LoVo (cell line): Measurements from ENCODE around the gene WNT3A.

Source experiments
- DNase-seq: peaks from one replicate; pipeline ENCODE4 v3.0.0-alpha.2; 2016; ENCODE audit warnings: low spot score

The WNT3A gene

DNA sequence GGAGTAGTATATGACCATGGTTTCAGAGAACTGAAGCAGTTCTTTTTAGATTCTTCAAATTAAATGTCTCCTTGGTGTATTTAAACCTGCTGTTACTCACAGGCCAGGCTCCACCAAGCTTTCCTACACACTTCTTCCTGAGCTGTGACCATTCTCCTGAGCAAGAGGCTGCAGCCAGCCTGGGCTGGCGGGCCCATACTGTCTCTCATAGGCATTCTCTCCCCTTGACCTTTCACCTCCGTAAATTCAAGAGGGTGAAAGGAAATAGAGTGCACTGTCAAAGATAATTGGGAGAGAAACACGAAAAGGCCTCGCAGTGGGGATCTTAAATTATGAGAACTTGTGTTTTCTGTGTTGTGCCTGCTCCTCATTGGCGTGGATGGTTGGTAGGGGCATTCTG is 78.0 kb downstream of the WNT3A start:
- DNase-seq, result no peak

DNA sequence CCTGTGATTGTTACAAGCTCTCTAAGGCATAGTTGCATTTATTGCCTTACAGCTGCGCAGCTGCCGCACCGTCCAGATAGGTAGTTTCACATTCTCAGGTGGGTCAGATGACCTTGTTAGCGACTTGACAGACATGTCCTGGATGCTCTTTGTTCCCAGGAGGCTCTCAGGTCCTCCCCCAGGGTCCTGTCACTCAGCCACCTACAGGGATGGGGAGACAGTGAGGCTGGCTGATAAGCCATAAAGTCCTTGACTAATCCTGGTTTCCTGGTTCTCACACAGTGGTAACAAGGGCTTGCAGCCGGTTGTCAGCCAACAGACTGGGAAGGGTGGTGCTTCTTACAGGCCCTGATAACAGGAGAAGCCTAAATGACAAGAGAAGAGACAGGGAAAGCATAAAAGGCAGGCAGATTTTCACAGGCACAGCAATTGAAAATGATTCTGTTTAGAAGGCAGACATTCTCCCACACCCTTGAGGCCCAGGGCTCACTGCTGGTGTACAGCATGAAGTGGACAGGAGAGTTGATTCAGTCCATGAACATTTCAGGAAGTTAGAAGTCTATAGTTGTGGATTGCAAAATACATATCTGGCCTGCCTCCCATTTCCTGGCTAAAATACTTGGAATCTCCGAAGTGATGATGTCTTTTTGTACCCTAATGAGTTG is 78.6 kb downstream of the WNT3A start:
- no peak for DNase-seq

DNA sequence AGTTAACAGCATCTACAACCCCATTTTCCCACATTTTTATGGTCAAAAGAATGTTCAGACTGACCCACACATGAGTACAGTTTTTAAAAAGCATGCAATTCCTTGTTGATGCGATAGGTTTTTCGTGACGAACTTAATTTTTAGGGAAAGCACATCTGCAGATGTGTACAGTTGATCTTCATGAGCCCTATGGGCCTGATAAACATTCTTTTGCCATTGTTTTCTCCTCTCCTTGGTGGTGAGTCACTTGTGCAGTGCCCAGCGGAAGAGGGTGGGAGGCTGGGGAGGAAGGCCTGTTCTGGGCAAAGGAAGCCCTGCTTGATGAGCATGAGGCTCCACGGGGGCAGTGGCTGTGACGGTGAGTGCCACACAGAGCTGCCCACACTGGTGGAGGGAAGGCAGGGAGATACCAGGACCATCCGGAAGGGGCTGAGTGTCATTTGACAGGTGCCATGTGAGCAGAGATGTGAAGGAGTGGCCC is 81.0 kb downstream of the WNT3A start:
- no peak for DNase-seq

DNA sequence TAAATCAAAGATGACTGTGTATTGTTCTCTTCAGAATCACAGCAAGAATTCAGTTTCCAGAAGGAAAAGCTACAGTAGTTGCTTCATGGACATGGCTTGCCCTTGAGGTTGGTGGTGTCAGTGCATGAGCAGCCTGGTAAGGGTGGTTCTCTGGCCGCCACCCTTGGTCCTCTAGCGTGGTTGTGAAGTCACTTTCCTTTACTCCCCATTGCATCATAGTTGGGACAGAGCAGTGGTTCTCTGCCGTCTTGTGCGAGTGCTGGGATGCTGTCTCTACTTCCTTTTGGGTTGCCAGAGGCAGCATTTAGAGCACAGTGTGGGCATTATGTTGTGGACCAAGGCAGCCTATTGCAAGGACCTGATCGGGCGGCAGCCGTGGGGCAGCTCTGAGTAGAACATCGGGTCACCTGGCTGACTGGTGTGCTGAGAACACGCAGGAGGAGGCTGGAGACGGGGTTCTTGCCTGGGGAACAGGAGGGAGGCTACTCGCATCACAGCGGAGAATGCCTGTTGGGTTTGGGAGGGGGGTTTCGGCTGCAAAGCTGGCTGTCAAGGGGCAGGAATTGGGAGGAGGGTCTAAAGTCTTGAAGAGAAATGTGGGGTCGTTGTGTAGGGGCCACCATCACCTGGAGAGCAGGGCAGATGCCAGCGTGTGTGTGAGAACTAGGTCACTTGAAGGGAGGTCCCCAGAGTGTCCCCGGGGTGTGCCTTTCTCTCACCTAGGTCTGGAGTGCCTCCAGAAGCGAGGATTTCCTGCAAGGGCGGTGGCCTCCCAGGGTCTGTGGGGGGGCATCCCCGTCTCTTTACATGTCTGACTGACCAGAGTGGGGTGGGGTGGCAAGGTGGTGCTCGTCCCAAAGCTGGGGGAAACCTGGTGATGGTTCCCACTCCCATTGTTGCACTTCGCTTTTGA is 82.0 kb downstream of the WNT3A start:
- DNase-seq, result no peak

DNA sequence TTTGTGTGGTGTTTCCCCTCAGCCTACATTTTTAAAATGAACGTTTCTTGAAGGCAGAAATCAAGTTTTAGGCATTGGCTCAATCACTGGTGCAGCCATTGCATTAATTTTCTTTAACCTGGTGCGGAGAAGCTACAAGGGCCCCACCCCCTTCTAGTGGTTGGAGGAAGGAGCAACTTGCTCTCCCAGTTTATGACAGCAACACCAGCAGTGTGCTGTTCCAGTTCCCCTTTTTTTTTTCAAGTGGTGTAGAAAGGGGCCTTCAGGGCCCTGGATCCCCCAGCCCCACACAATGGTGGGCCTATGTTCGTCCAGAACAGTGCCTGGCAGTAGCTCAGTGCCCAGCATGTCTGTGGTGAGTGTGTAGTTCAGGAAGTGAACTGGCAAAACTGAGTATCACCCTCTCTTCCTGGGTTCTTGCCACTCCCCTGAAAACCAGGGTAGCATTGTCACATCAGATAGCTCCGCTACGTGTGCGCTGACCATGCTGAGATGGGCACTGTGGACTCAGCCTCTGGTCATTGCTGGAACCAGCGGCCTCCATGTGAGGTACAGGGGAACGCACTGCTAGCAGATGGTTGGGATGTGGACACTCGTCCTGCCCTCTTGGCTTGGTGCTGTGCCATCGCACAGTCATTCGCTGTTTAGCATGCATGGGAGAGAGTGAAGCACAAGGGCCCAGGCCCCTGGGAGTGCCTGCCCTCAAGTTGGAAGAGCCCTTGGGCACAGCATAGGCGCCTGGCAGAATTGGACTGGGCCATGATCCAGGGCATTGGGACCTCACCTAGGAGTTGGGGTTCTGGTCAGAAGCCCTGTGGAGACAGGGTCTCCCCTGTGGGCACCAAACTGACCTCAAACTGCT is 83.0 kb downstream of the WNT3A start:
- DNase-seq, result no peak

DNA sequence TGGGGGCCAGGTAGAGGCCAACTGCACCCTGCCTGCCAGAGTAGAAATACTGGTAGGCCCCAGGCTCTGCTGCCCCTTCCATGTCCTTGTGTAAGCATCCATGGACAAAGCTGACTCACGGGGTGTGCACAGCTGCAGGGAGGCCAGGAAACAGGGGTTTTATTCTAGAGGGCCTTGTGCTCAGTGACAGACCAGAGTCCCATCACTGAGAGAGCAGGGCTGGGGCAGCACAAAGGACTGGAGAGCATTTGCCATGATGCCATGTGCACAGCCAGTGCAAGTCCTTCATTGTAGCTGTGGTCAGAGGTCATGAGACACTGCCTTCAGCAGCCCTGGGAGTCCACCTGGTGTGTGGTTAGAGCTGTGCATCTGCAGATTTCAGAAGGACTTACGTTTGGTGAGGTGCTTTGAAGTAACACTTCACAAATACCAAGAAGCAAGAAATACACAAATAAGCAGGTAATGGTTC is 83.8 kb downstream of the WNT3A start:
- DNase-seq, result no peak

DNA sequence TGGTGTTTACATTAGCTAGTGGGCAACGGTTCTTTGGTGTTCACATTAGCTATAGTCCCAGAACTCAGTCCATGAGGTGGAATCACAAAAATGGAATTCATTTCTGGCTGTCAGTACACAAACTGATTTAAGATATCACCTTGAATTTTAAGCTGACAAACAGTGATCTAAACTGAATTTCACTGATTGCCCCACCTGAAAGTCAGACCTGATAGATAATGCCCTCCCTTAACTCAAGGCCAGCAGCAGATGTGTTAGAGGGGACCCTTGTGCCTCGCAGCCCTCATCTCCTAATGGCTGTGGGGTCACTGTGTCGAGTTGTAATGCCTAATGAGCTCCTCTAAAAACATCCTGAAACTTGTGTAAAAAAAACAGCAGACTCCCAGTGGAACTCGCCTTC is 84.3 kb downstream of the WNT3A start:
- DNase-seq, result no peak

DNA sequence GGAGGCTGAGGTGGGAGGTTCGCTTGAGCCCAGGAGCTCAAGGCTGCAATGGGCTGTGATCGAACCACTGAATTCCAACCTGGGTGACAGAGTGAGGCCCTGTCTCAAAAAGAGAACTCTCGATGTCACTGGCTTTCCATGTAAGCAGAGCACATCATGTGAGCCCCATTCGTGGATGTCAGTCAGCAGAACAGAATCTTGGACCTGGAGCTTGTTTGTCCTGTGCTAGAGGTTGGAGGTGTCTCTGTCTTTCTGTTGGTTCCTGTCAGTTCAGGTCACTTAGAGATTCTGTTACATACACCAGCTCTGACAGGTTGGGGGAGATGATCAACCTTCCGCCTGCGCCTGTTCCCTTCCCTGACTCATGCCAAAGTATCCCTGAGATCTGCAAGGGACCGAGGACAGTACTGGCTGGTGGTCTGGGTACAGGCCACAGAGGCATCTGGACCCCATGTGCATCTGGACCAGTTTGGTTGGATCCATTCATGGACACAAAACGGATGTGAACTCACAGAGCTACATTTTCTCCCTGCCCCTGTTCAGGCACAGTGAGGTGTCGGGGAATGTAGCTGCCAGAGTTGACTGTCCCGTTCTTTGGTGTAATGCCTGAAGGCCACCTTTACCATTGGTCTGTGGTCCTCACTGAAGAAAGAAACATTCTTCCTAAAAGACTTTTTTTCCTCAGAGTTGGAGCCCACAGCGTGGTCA is 85.7 kb downstream of the WNT3A start:
- no peak for DNase-seq

DNA sequence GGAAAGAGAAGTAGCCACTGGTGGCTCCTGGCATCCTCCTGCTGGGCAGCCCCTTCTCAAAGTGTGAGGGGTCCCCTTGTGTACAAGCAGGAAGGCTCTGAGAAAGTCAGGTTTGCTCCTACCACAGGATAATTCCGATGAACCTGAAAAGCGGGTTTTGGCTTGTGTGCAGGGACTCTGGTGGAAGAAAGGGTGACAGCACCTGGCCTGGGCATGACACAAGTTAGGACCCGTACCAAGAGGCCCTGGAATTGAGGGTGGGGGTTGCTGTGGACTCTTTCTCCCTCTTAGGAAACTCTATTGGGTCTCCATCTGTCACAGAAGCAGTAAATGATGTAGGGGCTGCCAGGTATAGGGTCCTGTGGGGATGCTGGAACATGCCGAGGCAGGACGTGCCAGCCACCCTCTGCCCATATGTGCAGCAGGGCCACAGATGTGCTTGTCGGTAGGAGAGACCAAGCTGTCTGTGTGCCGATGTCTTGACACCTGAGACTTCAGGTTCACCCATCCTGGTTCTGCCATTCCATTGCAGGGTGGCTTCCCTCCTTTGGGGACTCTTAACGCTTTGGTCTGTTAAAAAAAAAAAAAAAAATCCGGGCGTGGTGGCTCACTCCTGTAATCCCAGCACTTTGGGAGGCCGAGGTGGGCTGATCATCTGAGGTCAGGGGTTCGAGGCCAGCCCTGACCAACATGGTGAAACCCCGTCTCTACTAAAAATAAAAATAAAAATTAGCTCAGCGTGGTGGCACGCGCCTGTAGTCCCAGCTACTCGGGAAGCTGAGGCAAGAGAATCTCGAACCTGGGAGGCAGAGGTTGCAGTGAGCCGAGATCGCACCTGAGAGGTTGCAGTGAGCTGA is 86.5 kb downstream of the WNT3A start:
- DNase-seq, result no peak

DNA sequence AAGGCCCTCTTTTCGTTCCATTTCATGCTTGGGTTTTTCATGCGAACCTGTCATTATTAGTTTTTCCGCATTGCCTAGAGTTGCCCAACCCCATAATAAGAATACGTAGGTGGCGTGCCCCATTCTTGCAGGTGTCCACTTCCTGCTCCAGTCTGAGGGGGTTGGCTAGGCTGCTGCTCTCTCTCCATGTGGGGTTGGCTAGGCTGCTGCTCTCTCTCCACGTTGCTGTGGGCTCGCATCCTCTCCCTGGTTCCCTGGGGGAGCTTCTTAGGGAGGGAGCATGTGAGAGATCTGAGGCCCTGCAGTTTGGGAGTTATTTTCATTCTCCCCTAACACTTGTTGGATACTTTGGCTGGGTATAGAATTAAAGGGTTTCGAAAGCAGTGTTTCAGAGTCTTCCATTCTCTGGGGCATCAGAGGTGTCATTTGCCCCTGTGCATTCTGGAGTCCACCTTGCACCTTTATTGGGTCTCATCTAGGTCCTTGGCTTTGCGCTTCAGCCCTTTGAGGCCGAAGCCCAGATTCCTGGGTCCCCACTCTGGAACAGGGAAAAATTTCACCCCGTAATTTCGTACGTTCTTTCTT is 87.7 kb downstream of the WNT3A start:
- no peak for DNase-seq

DNA sequence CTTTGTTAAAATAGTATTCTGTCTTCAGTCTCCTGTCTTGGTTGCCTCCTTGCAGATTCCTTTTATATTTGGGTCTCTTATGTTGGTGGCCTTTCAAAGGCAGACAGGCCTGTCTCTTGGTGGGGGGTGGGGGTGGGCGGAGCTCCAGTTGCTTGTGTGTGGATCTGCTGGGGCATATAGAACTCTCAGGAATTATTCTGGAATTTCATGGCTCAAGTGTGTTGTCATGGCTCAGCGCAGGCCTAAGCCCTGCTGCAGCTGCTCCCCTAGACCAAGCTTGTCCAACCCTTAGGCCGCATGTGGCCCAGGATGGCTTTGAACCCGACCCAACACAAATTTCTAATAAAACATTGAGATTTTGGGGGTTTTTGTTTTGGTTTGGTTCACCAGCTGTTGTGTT is 88.4 kb downstream of the WNT3A start:
- no peak for DNase-seq

DNA sequence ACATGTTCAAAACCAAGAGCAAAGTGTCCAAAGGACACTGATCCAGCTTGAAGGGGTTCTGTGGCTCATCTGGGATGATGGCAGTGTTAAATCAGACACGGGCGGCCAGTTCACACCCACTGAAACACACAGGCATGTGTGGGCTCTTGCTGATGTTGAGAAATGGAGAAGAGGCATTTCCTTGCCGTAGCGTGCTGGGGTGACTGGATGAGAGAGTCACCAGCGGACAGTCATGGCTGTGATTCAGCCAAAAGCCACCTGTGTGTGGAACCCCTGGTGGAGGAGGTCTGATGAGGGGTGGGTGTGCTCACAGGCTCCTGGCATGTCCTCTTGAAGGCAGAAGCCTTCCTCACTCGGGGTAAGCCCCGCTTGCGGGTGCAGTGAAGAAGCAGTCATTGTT is 89.1 kb downstream of the WNT3A start:
- no peak for DNase-seq

DNA sequence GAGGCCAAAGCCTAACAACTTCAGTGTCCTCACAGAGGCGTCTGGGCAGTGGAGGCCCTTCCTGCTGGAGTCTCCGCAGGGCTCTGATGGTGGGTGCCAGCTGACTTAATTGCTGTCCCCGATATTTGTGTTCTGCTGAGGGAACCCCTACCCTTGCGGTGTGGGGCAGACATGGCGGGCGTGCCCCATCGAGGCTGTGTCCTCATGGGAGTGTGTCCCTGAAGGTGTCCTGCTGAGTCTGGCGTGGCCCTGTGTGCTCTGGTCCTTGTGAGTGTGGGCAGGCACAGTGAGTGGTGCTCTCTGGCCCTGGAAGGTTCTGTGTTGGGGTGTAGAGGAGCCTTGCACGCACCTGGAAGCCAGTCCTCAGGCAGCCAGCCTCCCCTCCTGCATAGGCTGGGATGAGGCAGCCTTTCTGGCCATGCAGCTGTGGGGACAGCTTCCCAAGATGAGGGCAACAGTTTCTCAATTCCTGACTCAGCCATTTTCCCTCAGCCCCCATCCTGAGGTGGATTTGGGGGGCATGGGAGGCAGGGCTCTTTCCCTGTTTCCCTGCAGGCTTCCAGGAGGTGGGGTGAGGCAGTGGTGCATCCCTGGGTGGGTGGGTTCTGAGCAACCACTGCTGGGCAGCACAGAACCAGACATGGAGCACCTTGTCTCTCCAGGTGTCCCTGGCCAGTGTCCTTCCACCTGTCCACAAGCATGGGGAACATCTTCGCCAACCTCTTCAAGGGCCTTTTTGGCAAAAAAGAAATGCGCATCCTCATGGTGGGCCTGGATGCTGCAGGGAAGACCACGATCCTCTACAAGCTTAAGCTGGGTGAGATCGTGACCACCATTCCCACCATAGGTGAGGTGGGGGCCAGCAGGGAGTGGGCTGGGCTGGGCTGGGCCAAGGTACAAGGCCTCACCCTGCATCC is 89.9 kb downstream of the WNT3A start:
- no peak for DNase-seq

DNA sequence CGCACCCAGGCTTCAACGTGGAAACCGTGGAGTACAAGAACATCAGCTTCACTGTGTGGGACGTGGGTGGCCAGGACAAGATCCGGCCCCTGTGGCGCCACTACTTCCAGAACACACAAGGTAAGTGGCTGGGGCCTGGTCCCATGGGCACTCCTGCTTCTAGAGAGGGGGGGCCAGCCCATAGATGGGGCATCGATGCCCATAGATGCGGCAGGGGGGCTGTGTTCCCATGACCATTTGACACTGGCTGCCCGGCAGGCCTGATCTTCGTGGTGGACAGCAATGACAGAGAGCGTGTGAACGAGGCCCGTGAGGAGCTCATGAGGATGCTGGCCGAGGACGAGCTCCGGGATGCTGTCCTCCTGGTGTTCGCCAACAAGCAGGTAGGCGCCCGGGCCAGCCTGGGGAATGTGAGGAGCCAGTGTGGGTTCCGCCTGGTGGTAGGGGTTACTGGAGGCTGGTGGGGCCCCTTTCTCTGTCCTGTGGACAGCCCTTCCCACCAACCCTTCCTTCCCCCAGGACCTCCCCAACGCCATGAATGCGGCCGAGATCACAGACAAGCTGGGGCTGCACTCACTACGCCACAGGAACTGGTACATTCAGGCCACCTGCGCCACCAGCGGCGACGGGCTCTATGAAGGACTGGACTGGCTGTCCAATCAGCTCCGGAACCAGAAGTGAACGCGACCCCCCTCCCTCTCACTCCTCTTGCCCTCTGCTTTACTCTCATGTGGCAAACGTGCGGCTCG is 90.7 kb downstream of the WNT3A start:
- no peak for DNase-seq

DNA sequence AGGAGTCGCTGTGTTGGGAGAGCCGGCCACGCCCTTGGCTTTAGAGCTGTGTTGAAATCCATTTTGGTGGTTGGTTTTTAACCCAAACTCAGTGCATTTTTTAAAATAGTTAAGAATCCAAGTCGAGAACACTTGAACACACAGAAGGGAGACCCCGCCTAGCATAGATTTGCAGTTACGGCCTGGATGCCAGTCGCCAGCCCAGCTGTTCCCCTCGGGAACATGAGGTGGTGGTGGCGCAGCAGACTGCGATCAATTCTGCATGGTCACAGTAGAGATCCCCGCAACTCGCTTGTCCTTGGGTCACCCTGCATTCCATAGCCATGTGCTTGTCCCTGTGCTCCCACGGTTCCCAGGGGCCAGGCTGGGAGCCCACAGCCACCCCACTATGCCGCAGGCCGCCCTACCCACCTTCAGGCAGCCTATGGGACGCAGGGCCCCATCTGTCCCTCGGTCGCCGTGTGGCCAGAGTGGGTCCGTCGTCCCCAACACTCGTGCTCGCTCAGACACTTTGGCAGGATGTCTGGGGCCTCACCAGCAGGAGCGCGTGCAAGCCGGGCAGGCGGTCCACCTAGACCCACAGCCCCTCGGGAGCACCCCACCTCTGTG is 91.6 kb downstream of the WNT3A start:
- no peak for DNase-seq

DNA sequence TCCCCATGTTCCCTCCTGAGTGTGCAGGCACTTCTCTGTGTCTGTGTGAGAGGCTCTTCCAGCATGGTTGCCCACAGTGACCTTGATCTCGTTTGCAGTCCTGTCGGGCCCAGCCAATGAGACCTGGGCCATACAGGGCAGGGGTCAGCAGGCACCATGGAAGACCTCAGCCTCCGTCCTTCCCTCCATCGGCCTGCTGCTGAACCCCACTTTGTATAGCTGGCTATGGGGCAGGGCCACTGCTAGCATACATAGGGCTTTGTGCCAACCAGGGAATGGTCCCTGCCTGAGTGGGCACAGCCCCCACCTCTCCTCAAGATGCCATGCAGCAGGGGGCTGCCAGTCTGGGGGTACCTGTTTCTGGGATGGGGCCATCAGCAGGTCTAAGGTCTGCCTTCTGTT is 92.5 kb downstream of the WNT3A start:
- DNase-seq, result no peak

DNA sequence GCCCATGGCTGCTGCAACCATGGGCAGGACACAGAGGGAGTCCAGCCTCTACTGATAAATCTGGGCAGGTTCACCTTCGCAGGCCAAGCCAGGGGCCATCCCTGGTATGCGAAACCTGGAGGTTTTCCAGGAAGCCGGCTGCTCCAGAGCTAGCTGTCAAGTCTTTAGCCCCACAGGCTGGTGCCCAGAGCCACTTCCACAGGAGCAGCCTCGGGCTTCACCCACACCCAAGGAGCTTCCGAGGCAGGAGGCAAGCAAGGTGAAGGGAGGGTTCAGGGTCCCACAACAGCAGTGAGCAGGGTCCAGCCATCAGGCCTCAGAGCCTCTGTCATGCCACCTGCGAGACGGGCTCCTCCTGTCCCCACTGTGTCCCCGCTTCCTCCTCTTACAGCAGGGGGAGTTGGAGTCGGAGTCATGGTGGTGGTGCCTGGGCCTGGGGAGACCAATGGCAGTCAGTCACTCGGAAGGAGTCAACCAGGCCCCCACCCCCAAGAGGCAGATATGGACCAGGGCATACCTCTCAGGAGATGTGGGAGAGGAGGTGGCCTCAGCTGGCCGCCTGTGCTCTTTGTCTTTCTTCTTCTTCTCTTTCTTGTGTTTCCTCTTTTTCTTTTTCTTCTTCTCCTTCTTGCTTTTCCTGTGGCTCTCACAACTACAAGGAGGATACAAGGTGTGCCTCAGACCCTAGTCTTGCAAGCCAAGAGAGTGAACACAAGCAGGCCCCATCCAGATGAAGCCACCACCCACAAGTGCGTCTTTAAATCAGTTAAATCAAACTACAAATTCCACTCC is 94.2 kb downstream of the WNT3A start:
- no peak for DNase-seq
